Keratinocyte (primary cell): Measurements from ENCODE around the gene CC2D1A. TPM values are rescaled to one million over a fixed set of nuclear protein-coding genes. Genes with fewer than 3 reads are reported as not detected.

Experiments used
- DNase-seq: peaks from one replicate; pipeline ENCODE4 v3.0.0-alpha.2; 2011; ENCODE audit warnings: low read depth, missing footprints, low spot score
- FAIRE-seq: peaks from 2 replicates; lab custom pipeline; 2011; peaks lifted over from hg19 to GRCh38; lab: Jason Lieb, UNC
- H2AFZ ChIP-seq: 2 replicates; pipeline ENCODE4 v1.6.0; 2012; ENCODE audit warnings: low read length, control low read depth, inconsistent platforms; ENCODE audit not compliant: control insufficient read depth
- H3K27ac ChIP-seq: 2 replicates; pipeline ENCODE4 v1.5.1; 2011; ENCODE audit warnings: low read length; ENCODE audit not compliant: control insufficient read depth, insufficient read depth
- H3K27me3 ChIP-seq: 3 replicates; pipeline ENCODE4 v1.6.0; 2011; ENCODE audit warnings: low read length; ENCODE audit not compliant: control insufficient read depth, insufficient read depth; ENCODE audit errors: extremely low read depth
- H3K36me3 ChIP-seq, 2 experiments: 2 replicates in 1 of 2; 3 replicates in 1 of 2; pipeline ENCODE4 v1.5.1; 2011; ENCODE audit warnings: low read length in 2 of 2, mild to moderate bottlenecking in 1 of 2; ENCODE audit not compliant: control insufficient read depth in 2 of 2, insufficient read depth in 2 of 2; ENCODE audit errors: extremely low read depth in 1 of 2
- H3K4me1 ChIP-seq: 3 replicates; pipeline ENCODE4 v1.5.1; 2011; ENCODE audit warnings: low read length; ENCODE audit not compliant: control insufficient read depth, insufficient read depth; ENCODE audit errors: extremely low read depth
- H3K4me2 ChIP-seq: 3 replicates; pipeline ENCODE4 v1.6.0; 2011; ENCODE audit warnings: low read depth, low read length; ENCODE audit not compliant: control insufficient read depth, insufficient read depth; ENCODE audit errors: extremely low read depth
- H3K4me3 ChIP-seq, 3 experiments: fragments of 200-600 bp in 1 of 3; sonication (generic) in 1 of 3; 2 replicates in 2 of 3; 3 replicates in 1 of 3; pipeline ENCODE4 v1.5.1; 2011 to 2016; ENCODE audit warnings: low read length in 3 of 3, mild to moderate bottlenecking in 3 of 3, control low read depth in 2 of 3, inconsistent platforms in 1 of 3, low read depth in 1 of 3, mixed read lengths in 1 of 3, mixed run types in 1 of 3, moderate library complexity in 1 of 3; ENCODE audit not compliant: control insufficient read depth in 2 of 3, insufficient read depth in 2 of 3; ENCODE audit errors: extremely low read depth in 1 of 3
- H3K79me2 ChIP-seq: 2 replicates; pipeline ENCODE4 v1.6.0; 2012; ENCODE audit warnings: low read length; ENCODE audit not compliant: control insufficient read depth, insufficient read depth
- H3K9ac ChIP-seq: 3 replicates; pipeline ENCODE4 v1.6.0; 2011; ENCODE audit warnings: low read length; ENCODE audit not compliant: control insufficient read depth, insufficient read depth; ENCODE audit errors: extremely low read depth
- H3K9me1 ChIP-seq: 3 replicates; pipeline ENCODE4 v1.6.0; 2011; ENCODE audit warnings: low read length; ENCODE audit not compliant: control insufficient read depth, insufficient read depth; ENCODE audit errors: extremely low read depth
- H3K9me3 ChIP-seq: 2 replicates; pipeline ENCODE4 v1.5.1; 2012; ENCODE audit warnings: low read depth, low read length; ENCODE audit not compliant: control insufficient read depth
- H4K20me1 ChIP-seq: 3 replicates; pipeline ENCODE4 v1.6.0; 2011; ENCODE audit warnings: low read length; ENCODE audit not compliant: control insufficient read depth, insufficient read depth; ENCODE audit errors: extremely low read depth
- CTCF ChIP-seq, 3 experiments: IDR thresholded peaks in 1 of 3; conservative IDR thresholded peaks in 1 of 3; optimal IDR thresholded peaks in 1 of 3; 2 replicates in 2 of 3; 3 replicates in 1 of 3; pipeline versions ENCODE3 to v1.5.1; 2011; ENCODE audit warnings: low read length in 3 of 3, mild to moderate bottlenecking in 3 of 3, moderate library complexity in 2 of 3, control low read depth in 1 of 3, inconsistent platforms in 1 of 3; ENCODE audit not compliant: insufficient read depth in 2 of 3; ENCODE audit errors: extremely low read depth in 1 of 3
- EZH2 ChIP-seq: IDR thresholded peaks from one replicate; pipeline ENCODE4 v1.6.1; 2012; ENCODE audit warnings: inconsistent platforms, mild to moderate bottlenecking, low read length, moderate library complexity
- dilution Hi-C: fragments of 300-500 bp; cut with MboI; formaldehyde crosslinking; loops from one replicate; pipeline ENCODE4 v1.7.0; 2020; ENCODE audit warnings: low sequenced_read_pairs; ENCODE audit not compliant: extremely low pct_ligation_motif_present
- polyA plus RNA-seq, 5 experiments: library from polyadenylated mRNA; depleted of rRNA in 3 of 5; stranded (reverse) in 3 of 5; stranded (forward) in 1 of 5; unstranded in 1 of 5; fragments of >200 nt; gene quantifications; 1 replicate in 1 of 5; 2 replicates in 3 of 5; 3 replicates in 1 of 5; pipeline versions ENCODE4 v1.2.1 to v1.2.3, GENCODE V29; 2011 to 2012; ENCODE audit warnings: missing spikeins in 2 of 5, low read depth in 1 of 5, low replicate concordance in 1 of 5

CC2D1A gene
- polyA plus RNA-seq, 1 donor (not counting 4 experiments of a cell fraction or from before 2014, with no cell fraction given) = 11.2 TPM

GRCh38 chr19:13864046-13864666, 41.8 kb upstream of the CC2D1A start:
- Histone ChIP-seq H3K9ac (no peak overlapping the region), H2AFZ (no peak overlapping the region)

GRCh38 chr19:13864667-13865570, 41.1 kb upstream of the CC2D1A start:
- dilution Hi-C loops = no loop called here
- TF ChIP-seq CTCF (optimal IDR thresholded peaks at IDR 0.05 in 1 of 3, IDR thresholded peaks at IDR 0.05 in 1 of 3, conservative IDR thresholded peaks at IDR 0.05 in 1 of 3; ENCODE audit: extremely low read depth in 1 of 3, insufficient read depth in 2 of 3, low read length in 3 of 3) = no peak
- peak; percentile 99 for TF ChIP-seq EZH2
- peaks cover 18% of the 10 kb centered on the region for H3K27me3 ChIP-seq
- peaks cover 16% of the 10 kb centered on the region for H3K4me1 ChIP-seq
- H3K36me3 ChIP-seq = no peaks in the 10 kb centered on the region
- H3K27ac ChIP-seq = no peak overlapping the region
- DNase-seq = no peak
- no peaks in the 10 kb centered on the region for H3K9me3 ChIP-seq
- H3K79me2 ChIP-seq = no peaks in the 10 kb centered on the region
- H3K9ac ChIP-seq = no peak overlapping the region
- H3K9me1 ChIP-seq = no peaks in the 10 kb centered on the region
- H3K4me2 ChIP-seq = no peak overlapping the region
- peak overlapping the region in 1 of 3 experiments; percentile 31 for H3K4me3 ChIP-seq
- no peak for FAIRE-seq
- no peak overlapping the region for H2AFZ ChIP-seq
- no peaks in the 10 kb centered on the region for H4K20me1 ChIP-seq

More at GRCh38 chr19:13864046-13864666, 41.8 kb upstream of the CC2D1A start:
- no peak for DNase-seq
- no peaks in the 10 kb centered on the region for H4K20me1 ChIP-seq
- no peak overlapping the region for H3K4me3 ChIP-seq
- H3K79me2 ChIP-seq = no peaks in the 10 kb centered on the region
- no peaks in the 10 kb centered on the region for H3K36me3 ChIP-seq
- no peaks in the 10 kb centered on the region for H3K9me1 ChIP-seq
- FAIRE-seq = no peak
- dilution Hi-C loops = no loop called here
- H3K27ac ChIP-seq = no peak overlapping the region
- H3K9me3 ChIP-seq = no peaks in the 10 kb centered on the region
- peaks cover 16% of the 10 kb centered on the region for H3K4me1 ChIP-seq
- no peak overlapping the region for H3K4me2 ChIP-seq
- H3K27me3 ChIP-seq = peaks cover 18% of the 10 kb centered on the region
- TF ChIP-seq CTCF (optimal IDR thresholded peaks at IDR 0.05 in 1 of 3, IDR thresholded peaks at IDR 0.05 in 1 of 3, conservative IDR thresholded peaks at IDR 0.05 in 1 of 3; ENCODE audit: extremely low read depth in 1 of 3, insufficient read depth in 2 of 3, low read length in 3 of 3) = no peak
- TF ChIP-seq EZH2 = no peak
